Sigmoid colon (tissue), 4 donors: Measurements from ENCODE around the gene TANGO2.

Experiments
- CTCF ChIP-seq, 4 experiments: fragments of 450-650 bp in 3 of 4; fragments of 200-600 bp in 1 of 4; IDR thresholded peaks; one replicate each; pipeline ENCODE4 v1.5.1; 2016 to 2019; ENCODE audit warnings: antibody characterized with exemption in 4 of 4, mild to moderate bottlenecking in 3 of 4, moderate library complexity in 2 of 4
- POLR2AphosphoS5 ChIP-seq, 4 donors: sonication (generic); formaldehyde crosslinking; IDR thresholded peaks; one replicate each; pipeline ENCODE4 v1.6.1; 2017; ENCODE audit warnings: antibody characterized with exemption in 4 of 4

- TF ChIP-seq CTCF (IDR thresholded peaks at IDR 0.05) (no peak), POLR2AphosphoS5 (IDR thresholded peaks at IDR 0.05) (no peak)
These were observed 40.6 kb downstream of the TANGO2 start for GRCh38 chr22:20061481-20061861.
